ENCODE measurements around the gene CRYL1. TPM values are rescaled to one million over a fixed set of nuclear protein-coding genes. Genes with fewer than 3 reads are reported as not detected.

CRYL1 gene
- total RNA-seq, 1 experiment from 2014 or later = 26.5 TPM

GRCh38 chr13:20358022-20358421, 167.6 kb downstream of the CRYL1 start:
- Histone ChIP-seq H3K4me2 (ENCODE audit: low read length) (no peak overlapping the region), H2AFZ (ENCODE audit: low read depth, low read length, poor library complexity, severe bottlenecking) (no peak overlapping the region), H3K27me3 (ENCODE audit: insufficient read depth, low read length) (no peaks in the 10 kb centered on the region), H3K9ac (ENCODE audit: low read length) (no peak overlapping the region), H3K9me3 (ENCODE audit: control insufficient read depth in 1 of 2, insufficient read depth in 1 of 2, low read depth in 1 of 2, low read length in 2 of 2) (no peaks in the 10 kb centered on the region), H3K36me3 (ENCODE audit: control insufficient read depth in 1 of 2, insufficient read depth in 2 of 2, low read length in 2 of 2) (no peaks in the 10 kb centered on the region), H3K4me3 (replicated peaks in 1 of 2; ENCODE audit: low read depth in 1 of 2, low read length in 2 of 2) (no peak overlapping the region), H4K20me1 (ENCODE audit: insufficient read depth) (no peaks in the 10 kb centered on the region), H3K27ac (ENCODE audit: low read depth, low read length) (no peak overlapping the region), H3K4me1 (ENCODE audit: control insufficient read depth in 1 of 2, insufficient read depth in 2 of 2, low read length in 2 of 2) (peaks cover 0 to 10% of the 10 kb centered on the region in 2 experiments; a peak in 2 of 4 replicates), H3K79me2 (ENCODE audit: insufficient read depth, low read length) (no peaks in the 10 kb centered on the region), H3K9me2 (ENCODE audit: insufficient read depth) (no peaks in the 10 kb centered on the region)
- TF ChIP-seq EZH2 (IDR thresholded peaks at IDR 0.05) = no peak
- no peak for TF ChIP-seq ZBTB33 (IDR thresholded peaks at IDR 0.05; ENCODE audit: extremely low read depth, insufficient replicate concordance, low read length)
- TF ChIP-seq YY1 (IDR thresholded peaks at IDR 0.05; ENCODE audit: extremely low read depth, insufficient replicate concordance, low read depth, low read length) = no peak
- no peak for TF ChIP-seq SIN3A (IDR thresholded peaks at IDR 0.05; ENCODE audit: low read depth)
- no peak for TF ChIP-seq ELF1 (IDR thresholded peaks at IDR 0.05; ENCODE audit: borderline replicate concordance, low read depth)
- TF ChIP-seq POLR2A (IDR thresholded peaks at IDR 0.05; ENCODE audit: borderline replicate concordance, extremely low read depth, insufficient read depth, insufficient read length) = no peak
- TF ChIP-seq ATF3 (IDR thresholded peaks at IDR 0.05) = no peak
- TF ChIP-seq RAD21 (IDR thresholded peaks at IDR 0.05; ENCODE audit: low read depth) = no peak
- no peak for TF ChIP-seq TCF7L2 (IDR thresholded peaks at IDR 0.05; ENCODE audit: borderline replicate concordance, extremely low read depth, insufficient read depth, insufficient read length)
- TF ChIP-seq CTCF (IDR thresholded peaks at IDR 0.05 in 2 of 3, conservative IDR thresholded peaks at IDR 0.05 in 1 of 3; ENCODE audit: borderline replicate concordance in 1 of 3, insufficient read depth in 1 of 3, low read depth in 2 of 3, low read length in 2 of 3) = no peak
- TF ChIP-seq REST (IDR thresholded peaks at IDR 0.05; ENCODE audit: low read depth) = no peak
- no peak for TF ChIP-seq SP1 (IDR thresholded peaks at IDR 0.05; ENCODE audit: low read depth)
- TF ChIP-seq ZFX (IDR thresholded peaks at IDR 0.05) = no peak
- TF ChIP-seq CBX3 (IDR thresholded peaks at IDR 0.05; ENCODE audit: low read depth) = no peak
- no peak for TF ChIP-seq POLR2AphosphoS5 (IDR thresholded peaks at IDR 0.05; ENCODE audit: low read depth, low read length)
- TF ChIP-seq SRF (IDR thresholded peaks at IDR 0.05; ENCODE audit: low read depth) = no peak
- TF ChIP-seq ZNF274 (IDR thresholded peaks at IDR 0.05; ENCODE audit: low read depth, low read length) = no peak
- BruUV-seq (replicated peaks) = no TSS peak
- ChIA-PET RAD21 (ENCODE audit: low non-redundant PET in 1 of 2, low total read pairs in 2 of 2, uncharacterized antibody in 2 of 2, unreplicated experiment in 2 of 2) (no interaction called here), POLR2A (no interaction called here), CTCF (no interaction called here)
- ATAC-seq (no peak), DNase-seq (ENCODE audit: low read depth, low spot score) (no peak)
- intact Hi-C loops (cut with micrococcal nuclease) = no loop called here

Data from HCT116 (cell line).